ENCODE data around the gene TIGD3.

TIGD3 gene, protein sequence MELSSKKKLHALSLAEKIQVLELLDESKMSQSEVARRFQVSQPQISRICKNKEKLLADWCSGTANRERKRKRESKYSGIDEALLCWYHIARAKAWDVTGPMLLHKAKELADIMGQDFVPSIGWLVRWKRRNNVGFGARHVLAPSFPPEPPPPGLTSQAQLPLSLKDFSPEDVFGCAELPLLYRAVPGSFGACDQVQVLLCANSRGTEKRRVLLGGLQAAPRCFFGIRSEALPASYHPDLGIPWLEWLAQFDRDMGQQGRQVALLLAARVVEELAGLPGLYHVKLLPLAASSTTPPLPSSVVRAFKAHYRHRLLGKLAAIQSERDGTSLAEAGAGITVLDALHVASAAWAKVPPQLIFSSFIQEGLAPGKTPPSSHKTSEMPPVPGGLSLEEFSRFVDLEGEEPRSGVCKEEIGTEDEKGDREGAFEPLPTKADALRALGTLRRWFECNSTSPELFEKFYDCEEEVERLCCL

DNA sequence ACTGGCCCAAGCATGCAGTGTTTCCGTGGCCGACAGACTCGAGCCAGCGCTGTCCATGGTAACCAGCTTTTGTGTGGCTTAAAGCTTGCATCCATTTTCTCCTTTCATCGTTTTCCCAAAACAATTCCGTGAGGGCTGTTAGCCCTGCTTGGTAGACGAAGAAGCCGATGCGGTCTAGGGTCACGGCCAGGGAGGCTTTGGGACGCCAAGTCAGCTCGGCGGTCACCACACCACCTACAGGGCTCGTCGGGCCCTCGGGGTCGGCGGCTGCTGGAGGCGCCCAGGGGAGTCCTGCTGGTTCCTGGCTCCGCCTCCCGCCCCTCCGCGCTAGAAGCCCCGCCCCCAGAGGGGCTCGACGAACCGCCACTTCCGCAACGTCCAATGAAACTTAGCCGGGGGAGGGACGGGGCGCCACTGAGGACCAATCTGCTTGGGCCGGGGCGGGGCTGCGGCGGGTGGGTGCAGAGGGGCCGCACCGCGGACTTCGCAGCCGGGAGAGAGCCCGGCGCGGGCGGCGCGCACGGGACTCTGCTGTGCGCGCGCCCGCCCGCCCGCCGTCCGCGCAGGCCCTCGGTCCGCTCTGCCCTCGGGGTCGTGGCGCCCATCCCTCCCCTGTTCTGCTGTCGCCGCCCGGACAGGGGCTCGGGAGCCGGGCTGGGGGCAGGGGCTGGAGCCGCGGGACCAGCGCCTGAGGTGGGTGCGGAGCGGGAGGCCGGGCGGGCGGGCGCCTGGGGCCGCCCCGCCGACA lies at the start of gene TIGD3:
Gene TIGD3, plus strand, starts transcription at position 487 of the 748 bp plus-strand sequence. CDS start 1,058 bp downstream, outside the sequence.
- peak; percentile 93 to 98 for DNase-seq

DNA sequence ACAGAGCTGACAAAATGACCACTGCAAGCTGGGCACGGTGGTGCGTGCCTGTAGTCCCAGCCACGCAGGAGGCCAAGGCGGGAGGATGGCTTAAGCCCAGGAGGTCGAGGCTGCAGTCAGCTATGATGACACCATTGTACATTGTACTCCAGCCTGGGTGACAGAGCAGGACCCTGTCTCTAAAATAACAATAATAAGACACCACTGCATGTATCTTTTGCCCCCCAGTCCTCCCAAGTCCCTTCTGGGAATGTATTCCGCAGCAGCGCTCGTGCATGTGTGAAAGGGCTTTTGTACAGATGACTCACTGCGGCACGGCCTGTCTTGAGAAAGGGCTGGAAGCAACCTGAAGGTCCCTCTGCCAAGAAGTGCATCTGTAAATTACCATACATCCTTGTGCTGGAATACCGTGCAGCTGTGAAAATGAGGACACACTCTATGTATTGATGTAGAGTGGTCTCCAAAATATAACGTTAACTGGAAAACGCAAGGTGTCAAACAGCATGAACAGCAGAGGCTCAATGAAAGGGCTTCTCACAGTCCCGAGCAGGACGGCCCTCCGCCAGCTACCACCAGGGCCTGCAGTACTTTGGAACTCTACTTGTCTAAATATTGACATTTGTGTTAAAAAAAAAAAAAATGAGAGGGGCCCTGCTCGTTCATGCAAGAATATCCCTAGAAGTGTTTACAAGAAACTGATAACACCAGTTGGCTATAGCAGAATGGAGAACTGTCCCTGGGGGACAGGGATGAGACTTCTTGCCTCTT lies 48.9 kb upstream of the TIGD3 start:
- DNase-seq, result no peak

DNA sequence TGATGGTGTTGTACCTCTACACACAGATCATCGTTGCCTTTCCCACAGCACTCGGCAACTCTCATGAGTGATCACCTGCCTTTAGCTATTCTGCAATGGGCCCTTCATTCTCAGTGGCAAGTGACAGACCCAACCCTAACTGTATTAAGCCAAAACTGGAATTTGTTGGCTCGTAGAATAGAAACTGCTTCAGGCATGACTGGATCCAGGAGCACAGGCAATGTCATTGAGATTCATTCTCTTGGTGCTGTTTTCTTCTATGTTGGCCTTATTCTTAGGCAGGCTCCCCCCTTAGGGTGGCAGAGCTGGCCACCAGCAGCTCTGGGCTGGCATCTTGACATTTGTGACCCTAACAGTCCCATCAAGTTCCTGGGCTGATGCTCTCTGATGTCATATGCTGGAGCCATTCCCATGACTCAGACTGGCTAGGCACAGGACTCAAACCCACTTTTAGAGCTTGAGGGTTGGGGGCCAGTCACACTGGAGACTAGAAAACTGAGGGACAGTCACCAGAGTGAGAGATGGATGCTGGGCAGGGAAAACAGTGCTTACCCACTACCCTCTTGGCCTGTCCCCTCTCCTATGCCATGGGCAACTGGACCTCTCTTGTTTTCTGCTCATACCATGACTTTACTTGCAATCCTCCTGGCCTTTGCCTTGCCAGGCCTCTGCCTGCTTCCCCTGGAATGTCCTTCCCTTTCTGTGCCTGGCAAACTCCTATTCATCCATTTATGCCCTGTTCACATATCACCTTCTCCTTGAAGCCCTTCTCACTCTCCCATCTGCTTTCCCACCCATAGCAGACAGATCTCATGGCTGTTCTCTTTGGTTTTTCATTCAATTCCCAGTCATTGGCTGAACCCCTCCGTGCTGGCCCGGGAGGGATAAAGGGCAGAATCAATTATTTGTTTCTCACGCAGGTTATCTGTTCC lies 47.0 kb upstream of the TIGD3 start:
- no peak for DNase-seq

DNA sequence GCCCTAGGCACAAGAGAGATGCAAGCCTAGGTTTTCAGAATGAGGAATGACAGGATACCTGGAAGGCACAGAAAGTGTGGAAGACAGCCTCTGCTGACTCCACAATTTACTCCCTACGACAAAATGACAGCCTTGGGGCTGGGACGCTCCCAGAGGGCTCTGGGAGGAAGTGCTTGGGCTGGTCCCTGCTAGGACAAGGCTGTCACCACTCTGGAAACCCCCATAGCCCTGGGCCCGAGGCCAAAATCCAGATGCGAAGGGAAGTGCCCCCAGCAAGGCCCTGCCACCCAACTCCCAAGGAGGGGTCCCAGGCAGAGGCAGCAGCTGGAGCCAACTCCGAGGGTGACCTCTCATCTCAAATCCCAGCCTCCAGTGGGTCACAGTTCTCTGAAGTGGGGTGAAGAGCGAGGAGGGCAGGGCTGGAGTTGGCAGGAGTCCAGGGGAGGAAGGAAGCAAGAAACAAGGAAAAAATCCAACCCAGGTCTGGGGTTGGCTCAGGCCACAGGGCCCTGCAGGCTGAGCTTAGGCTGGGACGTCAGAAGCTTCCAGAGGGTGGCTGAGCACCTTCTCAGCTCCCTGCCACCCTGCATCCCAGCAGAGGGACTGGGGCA lies 46.2 kb upstream of the TIGD3 start:
- DNase-seq, result no peak

DNA sequence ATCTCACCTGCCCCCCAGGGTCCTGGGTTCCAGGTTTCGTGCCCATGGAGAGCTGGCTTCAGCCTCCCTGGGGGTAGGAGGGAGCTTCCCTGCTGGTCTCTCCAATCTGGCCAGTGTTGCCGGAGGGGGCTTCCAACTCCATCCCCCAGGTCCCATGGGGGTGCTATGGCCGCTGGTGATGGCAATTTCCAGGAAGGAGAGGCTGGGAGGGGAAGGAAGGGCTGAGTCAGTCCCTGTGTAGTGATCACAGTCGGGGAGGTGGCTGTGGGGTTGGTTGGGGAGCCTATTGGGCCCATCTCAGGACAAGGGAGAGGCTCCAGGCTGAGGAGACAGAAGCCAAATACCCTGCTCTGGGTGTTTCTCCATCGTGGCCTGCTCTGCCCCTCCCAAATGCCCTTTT lies 45.5 kb upstream of the TIGD3 start:
- DNase-seq, result no peak

DNA sequence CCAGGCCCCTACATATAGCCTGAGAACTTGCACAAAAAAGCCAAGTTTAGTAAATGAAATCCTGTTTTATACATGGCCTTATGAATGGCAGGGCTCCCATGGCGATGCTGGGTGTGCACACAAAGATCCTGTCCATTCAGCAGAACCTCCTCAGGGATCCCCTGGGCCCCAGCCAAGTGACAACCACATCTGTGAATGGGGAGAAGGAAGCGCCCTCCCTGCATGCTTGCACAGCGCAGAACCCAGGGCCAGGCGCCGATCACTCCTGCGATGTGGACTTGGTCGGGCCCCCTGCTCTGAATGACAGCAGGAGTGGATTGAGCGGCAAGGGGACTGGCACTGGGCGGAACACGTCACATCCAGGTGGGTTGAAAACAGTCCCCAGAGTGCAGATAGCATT lies 44.3 kb upstream of the TIGD3 start:
- no peak for DNase-seq

DNA sequence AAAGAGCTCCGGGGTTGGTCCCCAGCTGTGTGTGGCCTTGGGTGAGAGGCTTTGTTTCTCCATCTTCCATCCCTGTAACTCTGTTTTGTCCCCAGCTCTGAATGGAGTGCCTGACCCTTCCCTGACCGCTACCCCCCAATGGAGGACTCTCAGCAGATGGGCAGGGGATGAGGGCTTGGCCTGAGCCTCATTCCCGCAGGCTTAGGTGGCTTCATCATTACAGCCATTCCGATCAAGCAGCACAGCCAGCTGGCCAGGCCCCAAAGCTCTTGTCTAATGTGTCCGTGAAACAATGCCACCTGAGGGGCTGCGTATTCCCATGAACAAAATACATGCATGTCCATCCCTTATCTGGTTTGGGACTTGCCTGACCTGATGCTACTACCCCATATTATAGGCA lies 43.8 kb upstream of the TIGD3 start:
- DNase-seq, result no peak

DNA sequence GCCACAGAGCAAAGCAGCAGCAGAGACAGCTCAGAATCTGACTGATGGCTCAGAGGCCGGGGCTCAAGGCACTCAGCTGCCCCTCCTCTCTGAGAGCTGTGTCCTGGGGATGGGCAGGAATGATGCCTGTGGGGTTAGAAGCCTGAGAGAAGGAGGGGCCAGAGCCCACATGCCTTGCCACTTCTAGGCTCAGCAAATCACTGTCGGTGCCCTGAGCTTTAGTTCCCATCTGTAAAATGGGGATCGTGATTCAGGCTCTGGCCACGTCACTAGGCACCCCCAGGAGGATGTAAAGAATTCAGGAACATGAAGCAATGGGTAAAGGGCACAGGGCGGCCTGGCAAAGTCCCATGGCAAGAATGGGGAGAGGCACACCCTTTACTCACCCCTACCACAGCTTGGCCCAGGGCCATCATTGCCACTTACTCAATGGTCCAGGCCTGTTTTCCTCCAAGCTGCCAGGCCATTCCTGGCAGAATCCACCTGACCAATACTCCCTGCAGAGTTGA lies 43.3 kb upstream of the TIGD3 start:
- DNase-seq, result no peak

DNA sequence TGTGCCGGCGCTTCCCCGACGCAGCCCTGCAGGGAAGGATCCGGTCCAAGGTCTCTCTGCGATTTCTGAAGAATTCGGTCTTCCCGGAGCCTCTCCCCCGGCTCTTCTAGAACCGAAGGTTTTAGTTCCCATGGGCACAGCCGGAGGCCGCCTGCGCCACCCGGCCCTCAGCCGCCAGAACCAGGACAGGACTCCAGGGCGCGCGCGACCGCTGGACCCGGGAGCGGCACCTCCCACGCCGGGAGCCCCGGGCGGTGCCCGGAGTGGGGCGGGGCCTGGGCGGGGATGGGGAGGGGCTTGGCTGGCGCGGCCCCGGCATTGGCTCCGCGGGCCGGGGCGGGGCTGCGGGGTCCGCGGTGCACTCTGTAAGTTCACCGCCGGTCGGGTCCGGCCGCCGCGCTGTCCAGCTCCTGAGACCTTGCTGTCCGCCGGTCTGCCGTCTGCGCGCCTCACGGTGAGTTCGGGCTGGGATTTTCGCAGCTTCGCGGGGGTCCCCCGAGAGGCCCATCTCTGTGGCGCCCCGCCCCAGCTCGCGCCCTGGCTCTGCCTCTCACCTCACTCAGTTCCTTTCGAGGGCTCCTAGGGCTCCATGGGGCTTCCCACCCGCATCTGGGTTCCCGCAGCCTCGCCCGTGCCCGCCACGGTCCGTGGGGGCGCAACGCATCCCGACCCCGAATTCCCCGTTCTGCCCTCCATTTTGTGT lies 39.9 kb upstream of the TIGD3 start, which contains the start of gene CDC42EP2:
Gene CDC42EP2, plus strand, starts transcription at position 366 of the 703 bp plus-strand sequence. CDS start 6,033 bp downstream, outside the sequence.
- peak; percentile 44 to 81 for DNase-seq

DNA sequence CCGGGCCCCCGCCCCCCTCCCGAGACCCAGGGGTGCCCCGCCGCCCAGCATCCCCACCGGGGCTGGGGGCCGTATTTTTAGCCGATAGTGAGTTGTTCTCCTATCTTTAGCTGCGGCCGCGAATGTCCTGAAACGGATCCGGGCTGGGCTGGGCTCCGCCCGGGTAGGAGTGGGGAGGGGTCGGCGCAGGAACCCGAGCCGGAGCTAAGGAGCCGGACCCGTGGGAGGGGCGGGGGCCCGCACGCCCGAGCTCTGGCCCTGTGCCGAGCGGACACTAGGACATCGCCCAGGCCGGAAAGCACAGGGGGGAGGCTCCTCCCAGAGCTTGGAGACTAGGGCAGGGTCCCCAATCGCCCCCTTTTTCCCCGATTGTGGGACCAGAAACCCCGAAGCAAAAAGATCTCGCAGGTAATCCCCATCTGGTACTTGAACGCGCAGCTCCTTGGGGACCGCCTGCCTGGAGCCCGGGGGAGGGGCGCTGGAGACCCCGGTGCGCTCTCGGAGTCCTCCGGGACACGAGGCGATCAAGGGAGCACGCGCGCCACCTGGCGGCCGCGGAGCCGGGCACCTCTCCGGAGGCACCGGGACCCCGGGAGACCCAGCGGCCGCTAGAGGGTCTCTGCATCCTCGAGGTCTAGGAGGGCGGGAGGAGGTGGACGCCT lies 39.2 kb upstream of the TIGD3 start:
- peak; percentile 74 to 80 for DNase-seq

DNA sequence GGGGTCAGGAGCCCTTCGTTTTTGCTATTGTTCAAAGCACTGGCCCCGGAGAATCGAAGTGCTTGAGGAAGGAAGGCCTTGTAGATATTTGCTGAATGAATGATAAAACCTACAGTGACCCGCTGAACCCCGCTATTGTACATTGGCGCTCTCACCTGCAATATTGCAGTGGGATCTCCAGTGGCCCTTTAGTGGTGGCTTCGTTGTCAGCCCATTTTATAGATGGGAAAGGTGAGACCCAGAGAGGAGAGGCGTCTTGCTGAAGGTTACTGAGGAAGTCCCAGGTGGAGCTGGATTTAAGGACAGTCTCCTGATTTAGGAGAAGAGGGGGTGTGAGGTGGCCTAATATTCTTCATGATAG lies 38.7 kb upstream of the TIGD3 start:
- DNase-seq, result no peak

DNA sequence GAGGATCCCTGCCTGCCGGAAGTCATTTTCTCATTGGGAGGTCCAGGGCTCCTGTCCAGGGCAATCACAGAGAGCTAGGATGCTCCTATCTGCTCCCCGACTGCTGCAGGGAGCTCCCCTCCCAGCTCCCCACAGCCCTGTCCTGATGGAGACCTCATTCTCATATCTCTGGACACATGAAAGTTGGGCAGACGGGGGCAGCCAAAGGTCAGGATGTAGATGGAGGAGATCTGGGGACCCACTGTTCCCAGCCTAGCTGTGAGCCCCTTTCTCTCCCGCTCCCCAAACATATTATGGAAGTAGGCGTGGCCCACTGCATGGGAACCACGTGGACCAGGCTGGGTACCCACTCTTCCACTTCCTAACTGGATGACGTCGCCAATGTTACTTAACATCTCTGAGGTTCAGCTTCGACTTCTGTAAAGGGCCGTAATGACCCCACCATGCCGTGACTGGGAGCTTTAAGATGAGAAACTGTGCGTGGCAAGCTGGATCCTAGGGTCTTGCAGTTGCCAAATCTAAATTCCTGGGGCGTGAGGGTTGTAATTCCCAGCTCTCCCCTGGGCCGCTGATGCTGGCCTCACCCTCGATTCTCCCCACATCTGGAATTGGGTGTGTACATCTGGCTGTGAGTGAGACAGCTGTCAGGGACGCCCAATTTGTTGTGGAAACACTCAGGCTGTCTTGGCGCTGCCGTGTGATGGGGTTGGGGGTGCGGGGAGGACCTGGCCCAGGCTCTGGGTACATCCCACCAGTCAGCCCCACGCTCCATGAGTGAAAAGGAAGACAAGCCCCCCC lies 38.1 kb upstream of the TIGD3 start:
- DNase-seq, result no peak

DNA sequence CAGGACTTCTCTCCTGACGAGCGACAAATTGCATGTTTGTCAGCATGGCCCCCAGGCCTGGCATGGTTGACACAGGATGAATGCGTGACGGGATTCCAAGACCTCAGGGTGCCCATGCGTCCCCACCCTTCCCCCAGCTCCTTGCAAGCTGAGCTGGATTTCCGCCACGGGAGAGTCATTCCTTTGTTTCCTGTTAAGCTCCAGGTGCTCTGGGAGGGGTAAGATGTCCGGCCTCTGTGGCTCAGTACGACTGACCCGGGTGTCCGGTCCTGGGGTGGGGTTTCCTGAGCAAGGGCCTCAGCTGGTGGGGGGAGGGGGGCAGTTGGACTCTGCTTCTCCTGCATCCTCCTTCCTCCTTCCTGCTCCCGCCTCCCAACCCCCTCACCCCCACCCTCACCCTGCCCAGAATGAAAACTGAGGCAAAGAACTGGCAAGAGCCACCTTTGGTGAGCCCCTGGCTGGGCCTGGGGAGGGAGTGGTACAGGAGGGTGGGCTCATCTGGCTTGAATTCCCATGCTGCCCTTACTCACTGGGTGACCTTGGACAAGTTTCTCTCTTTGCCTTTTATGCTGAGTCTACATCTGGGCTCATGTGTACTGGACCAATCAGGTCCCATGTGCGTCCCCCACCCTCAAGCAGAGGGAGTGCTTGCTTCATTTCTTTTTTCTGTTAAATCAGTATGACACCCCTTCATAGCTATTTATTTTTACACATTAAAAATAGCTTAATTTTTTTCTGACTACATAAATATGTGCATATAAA lies 37.3 kb upstream of the TIGD3 start:
- no peak for DNase-seq

DNA sequence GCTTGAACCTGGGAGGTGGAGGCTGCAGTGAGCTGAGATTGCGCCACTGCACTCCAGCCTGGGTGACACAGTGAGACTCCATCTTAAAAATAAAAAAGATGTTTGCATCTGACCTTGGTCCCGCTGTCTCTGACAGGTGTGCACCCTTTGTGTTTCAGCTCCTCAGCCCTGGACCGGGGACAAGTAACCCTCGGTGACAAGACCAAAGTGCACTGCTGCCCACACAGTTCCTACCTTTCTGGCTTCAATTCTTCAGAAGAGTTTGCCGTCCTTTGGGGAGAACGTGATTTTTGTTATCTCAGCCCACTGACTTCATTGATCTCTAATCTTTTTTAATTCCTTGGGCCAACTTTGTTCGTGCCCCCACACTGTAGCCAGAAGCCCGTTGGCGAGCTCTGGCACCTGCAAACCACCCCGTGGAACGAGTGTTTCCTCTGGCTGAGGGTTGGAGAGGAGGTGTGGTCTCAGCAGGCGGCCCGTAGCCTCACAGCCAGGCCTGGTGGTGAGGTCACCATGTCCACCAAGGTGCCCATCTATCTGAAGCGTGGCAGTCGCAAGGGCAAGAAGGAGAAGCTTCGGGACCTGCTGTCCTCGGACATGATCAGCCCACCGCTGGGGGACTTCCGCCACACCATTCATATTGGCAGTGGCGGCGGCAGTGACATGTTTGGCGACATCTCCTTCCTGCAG lies 34.0 kb upstream of the TIGD3 start:
- no peak for DNase-seq

DNA sequence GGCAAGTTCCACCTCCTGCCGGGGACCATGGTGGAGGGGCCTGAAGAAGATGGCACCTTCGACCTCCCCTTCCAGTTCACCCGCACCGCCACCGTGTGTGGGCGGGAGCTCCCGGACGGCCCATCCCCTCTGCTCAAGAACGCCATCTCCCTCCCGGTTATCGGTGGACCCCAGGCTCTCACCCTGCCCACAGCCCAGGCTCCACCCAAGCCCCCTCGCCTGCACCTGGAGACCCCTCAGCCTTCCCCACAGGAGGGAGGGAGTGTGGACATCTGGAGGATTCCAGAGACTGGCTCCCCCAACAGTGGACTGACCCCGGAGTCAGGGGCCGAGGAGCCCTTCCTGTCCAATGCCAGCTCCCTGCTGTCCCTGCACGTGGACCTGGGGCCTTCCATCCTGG lies 33.5 kb upstream of the TIGD3 start:
- DNase-seq, result no peak

DNA sequence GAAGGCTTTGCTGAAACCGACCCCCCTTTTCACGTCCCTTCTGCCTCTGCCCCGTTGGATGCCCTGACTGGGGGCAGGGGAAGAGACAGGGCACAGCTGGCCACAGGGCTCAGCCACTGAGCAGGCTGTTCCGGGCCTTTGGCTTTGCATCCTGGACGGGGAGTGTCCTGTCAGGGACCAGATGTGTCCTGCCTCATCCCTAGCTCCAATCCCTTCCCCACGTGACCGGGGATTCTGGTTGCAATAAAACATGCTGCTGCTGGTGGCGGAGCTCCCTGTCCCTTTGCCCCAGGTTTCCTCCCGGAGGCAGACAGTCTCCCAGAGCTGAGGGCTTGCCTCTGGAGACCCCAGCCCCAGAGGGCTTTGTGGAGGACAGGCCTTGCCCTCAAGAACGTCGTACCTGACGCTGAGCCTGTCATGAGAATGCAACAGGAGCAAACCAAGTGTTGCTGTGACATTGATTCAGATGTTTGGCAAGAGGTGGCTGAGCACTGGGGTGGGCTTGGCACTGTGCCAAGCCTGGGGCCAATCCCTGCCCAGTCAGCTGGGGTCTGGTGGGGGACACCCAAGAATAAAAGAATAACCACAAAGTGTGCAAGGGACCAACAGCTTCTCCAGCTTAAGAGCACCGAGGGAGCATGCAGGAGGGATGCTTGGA lies 32.6 kb upstream of the TIGD3 start:
- DNase-seq, result no peak

DNA sequence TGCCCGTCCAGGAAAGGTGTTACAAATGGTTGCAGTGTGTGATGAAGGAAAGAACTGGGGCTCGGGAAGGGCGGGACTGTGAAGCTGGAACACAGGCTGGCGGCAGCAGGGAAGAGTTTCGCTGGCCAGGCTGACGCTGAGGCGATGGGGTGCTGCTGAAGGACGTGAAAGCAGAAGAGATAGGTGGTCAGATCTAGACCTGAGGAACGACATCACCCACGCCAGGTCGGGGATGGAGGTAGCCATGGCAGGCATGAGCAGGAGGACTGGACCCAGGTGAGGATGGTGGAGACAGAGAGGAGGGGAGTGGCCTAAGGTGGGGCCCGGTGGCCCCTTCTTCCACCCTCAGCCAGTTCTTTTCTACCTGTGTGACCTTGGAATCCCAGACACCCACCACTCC lies 30.7 kb upstream of the TIGD3 start:
- no peak for DNase-seq
